ENCODE results near the gene BICDL2.

The BICDL2 gene

GRCh38 chr16:3009568-3010390 is 27.0 kb downstream of the BICDL2 start:
- no peak for DNase-seq

GRCh38 chr16:3008690-3009037 is 28.1 kb downstream of the BICDL2 start:
- DNase-seq: no peak

GRCh38 chr16:3007957-3008689 is 28.6 kb downstream of the BICDL2 start:
- DNase-seq: no peak

GRCh38 chr16:3007059-3007956 is 29.4 kb downstream of the BICDL2 start:
- no peak for DNase-seq

GRCh38 chr16:3004781-3005284 is 31.9 kb downstream of the BICDL2 start:
- DNase-seq: no peak

- DNase-seq: no peak
Observed at GRCh38 chr16:3004319-3004718, 32.4 kb downstream of the BICDL2 start.

GRCh38 chr16:3003582-3004270 is 33.0 kb downstream of the BICDL2 start:
- peak; percentile 98 for DNase-seq

- DNase-seq: no peak
Observed at GRCh38 chr16:3001316-3001715, 35.4 kb downstream of the BICDL2 start.

GRCh38 chr16:3000540-3000939 is 36.2 kb downstream of the BICDL2 start:
- no peak for DNase-seq

- no peak for DNase-seq
Observed at GRCh38 chr16:2999929-3000328, 36.8 kb downstream of the BICDL2 start.

- DNase-seq: no peak
Observed at GRCh38 chr16:2996298-2996697, 40.4 kb downstream of the BICDL2 start.

GRCh38 chr16:2992383-2993081 is 44.2 kb downstream of the BICDL2 start:
- DNase-seq: no peak

GRCh38 chr16:2991566-2992261 is 45.0 kb downstream of the BICDL2 start:
- DNase-seq: no peak

GRCh38 chr16:2990891-2991290 is 45.9 kb downstream of the BICDL2 start:
- no peak for DNase-seq

GRCh38 chr16:2988590-2989099 is 48.1 kb downstream of the BICDL2 start:
- no peak for DNase-seq

- DNase-seq: peak; percentile 59
Observed at GRCh38 chr16:2987833-2988232, 48.9 kb downstream of the BICDL2 start.

GRCh38 chr16:2987286-2987685 is 49.5 kb downstream of the BICDL2 start:
- DNase-seq: no peak

- DNase-seq: no peak
Observed at GRCh38 chr16:2986623-2987188, 50.0 kb downstream of the BICDL2 start.

GRCh38 chr16:2985893-2986355 is 50.8 kb downstream of the BICDL2 start:
- no peak for DNase-seq

GRCh38 chr16:2985462-2985861 is 51.3 kb downstream of the BICDL2 start:
- no peak for DNase-seq

Measured in fibroblast of skin of scalp (primary cell).